Upper lobe of left lung (tissue), 6 donors: ENCODE results near the gene IFT88. TPM values are rescaled to one million over a fixed set of nuclear protein-coding genes. Genes with fewer than 3 reads are reported as not detected.

Source experiments
- ATAC-seq, 2 donors: fragments of 200-7000 bp; cut with Tn5 transposase; one replicate each; pipeline ENCODE4 v1.9.1; 2022; ENCODE audit warnings: mild to moderate bottlenecking in 2 of 2, moderate library complexity in 2 of 2; ENCODE audit not compliant: low FRiP score in 2 of 2
- DNase-seq, 2 donors: peaks; one replicate each; pipeline ENCODE4 v3.0.0-alpha.2; 2019 to 2020
- H3K27ac ChIP-seq, 4 donors: fragments of 200-600 bp; sonication (generic); one replicate each; pipeline ENCODE4 v1.5.1; 2016 to 2019
- H3K27me3 ChIP-seq, 4 donors: fragments of 200-600 bp; sonication (generic); one replicate each; pipeline ENCODE4 v1.5.1; 2017 to 2019
- H3K36me3 ChIP-seq, 4 donors: fragments of 200-600 bp; sonication (generic); one replicate each; pipeline ENCODE4 v1.5.1; 2016 to 2019
- H3K4me1 ChIP-seq, 4 donors: fragments of 200-600 bp; sonication (generic); one replicate each; pipeline ENCODE4 v1.5.1; 2018 to 2019
- H3K4me3 ChIP-seq, 4 donors: fragments of 200-600 bp; sonication (generic); one replicate each; pipeline ENCODE4 v1.5.1; 2017 to 2019; ENCODE audit warnings: mild to moderate bottlenecking in 2 of 4, moderate library complexity in 1 of 4
- H3K9me3 ChIP-seq, 4 donors: fragments of 200-600 bp; sonication (generic); one replicate each; pipeline ENCODE4 v1.5.1; 2018 to 2019
- CTCF ChIP-seq, 6 experiments: fragments of 450-650 bp in 4 of 6; fragments of 200-600 bp in 2 of 6; sonication (generic) in 2 of 6; IDR thresholded peaks; one replicate each; pipeline ENCODE4 v1.5.1; 2016 to 2019; ENCODE audit warnings: antibody characterized with exemption in 6 of 6
- EP300 ChIP-seq, 4 donors: sonication (generic); formaldehyde crosslinking; IDR thresholded peaks; one replicate each; pipeline ENCODE4 v1.5.1; 2017; ENCODE audit warnings: antibody characterized with exemption in 4 of 4, control low read depth in 2 of 4
- POLR2A ChIP-seq, 4 donors: fragments of 450-650 bp; IDR thresholded peaks; one replicate each; pipeline ENCODE4 v1.5.1; 2016 to 2017; ENCODE audit warnings: antibody characterized with exemption in 4 of 4, mild to moderate bottlenecking in 2 of 4
- POLR2AphosphoS5 ChIP-seq, 2 donors: sonication (generic); formaldehyde crosslinking; IDR thresholded peaks; one replicate each; pipeline ENCODE4 v1.5.1; 2017; ENCODE audit warnings: antibody characterized with exemption in 2 of 2
- WGBS, 2 donors: methylation state at CpG; one replicate each; pipeline ENCODE4 v1.1.5; 2017 to 2018; 5-methylcytosine and 5-hydroxymethylcytosine counted together
- total RNA-seq, 6 donors: library from RNA; depleted of rRNA in 4 of 6; stranded (reverse); fragments of >200 nt in 4 of 6; gene quantifications; one replicate each; pipeline versions ENCODE4 v1.1.0 to v1.2.1, GENCODE V29; 2016 to 2021
- donor health status: DM: no; HTN: no; CAD: no; lungs with moderate emphysema.
- donor health status: DM: no; HTN: yes; CAD: no; lungs with severe emphysema.

IFT88 gene
- total RNA-seq, 6 donors from 2014 or later, result 5.5 to 55.5 (median 15.5) TPM

DNA sequence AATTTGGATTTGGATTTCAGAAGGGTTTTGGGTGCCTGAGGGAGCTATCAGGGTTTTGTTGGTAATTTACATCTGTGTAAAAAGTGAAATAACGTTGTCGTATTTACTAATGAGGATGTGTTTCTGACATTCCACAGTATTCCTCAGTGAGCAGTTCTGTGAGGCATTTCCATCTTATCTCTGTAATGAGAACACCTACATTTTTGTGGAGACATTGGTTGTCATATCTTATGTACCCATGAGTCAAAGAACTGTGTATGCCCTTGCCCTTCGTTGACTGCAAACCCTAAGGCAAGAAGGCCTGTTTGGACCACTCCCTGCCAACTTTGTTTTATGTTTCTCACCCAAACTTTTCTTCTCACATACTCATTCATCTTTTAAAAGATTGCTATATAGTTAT lies 122.3 kb downstream of the IFT88 start:
- TF ChIP-seq POLR2A (IDR thresholded peaks at IDR 0.05), result no peak
- no peak for TF ChIP-seq CTCF (IDR thresholded peaks at IDR 0.05)
- no peak for TF ChIP-seq POLR2AphosphoS5 (IDR thresholded peaks at IDR 0.05)
- no peak for TF ChIP-seq EP300 (IDR thresholded peaks at IDR 0.05)
- 95 to 98% methylated on average over 3 of the region's 3 CpGs for WGBS, 2 donors
- Histone ChIP-seq H3K27ac (no peak overlapping the region), H3K4me3 (no peak overlapping the region), H3K4me1 (no peaks in the 10 kb centered on the region), H3K36me3 (peaks cover 0 to 14% (median 0%) of the 10 kb centered on the region in 4 donors), H3K27me3 (no peaks in the 10 kb centered on the region), H3K9me3 (no peaks in the 10 kb centered on the region)
- ATAC-seq (no peak), DNase-seq (no peak)

DNA sequence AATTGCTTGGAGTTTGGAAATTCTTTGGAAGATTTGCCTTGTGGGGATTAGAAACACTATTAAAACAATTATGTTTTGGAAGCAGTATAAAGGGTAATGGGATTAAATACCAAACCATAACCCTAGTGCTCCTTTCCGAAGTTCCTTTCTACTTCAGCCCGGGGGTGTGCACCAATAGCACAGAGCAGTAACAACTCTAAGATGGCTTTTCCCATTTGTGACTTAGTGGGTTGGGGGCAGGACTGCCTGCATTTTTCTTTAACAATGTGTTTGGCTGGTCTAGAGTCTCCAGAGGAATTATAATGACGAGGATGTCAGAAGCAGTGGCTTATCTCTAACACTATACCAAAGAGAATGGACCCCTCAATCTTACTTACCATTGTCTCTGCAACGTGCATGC lies 124.7 kb downstream of the IFT88 start:
- H3K27me3 ChIP-seq, result no peaks in the 10 kb centered on the region
- WGBS, 2 donors, result 69 to 70% methylated on average over 4 of the region's 4 CpGs
- H3K9me3 ChIP-seq, result no peaks in the 10 kb centered on the region
- ATAC-seq (no peak), DNase-seq (no peak)
- no peak overlapping the region for H3K27ac ChIP-seq
- no peaks in the 10 kb centered on the region for H3K4me1 ChIP-seq
- TF ChIP-seq CTCF (IDR thresholded peaks at IDR 0.05), result no peak
- no peak for TF ChIP-seq POLR2A (IDR thresholded peaks at IDR 0.05)
- TF ChIP-seq EP300 (IDR thresholded peaks at IDR 0.05), result no peak
- TF ChIP-seq POLR2AphosphoS5 (IDR thresholded peaks at IDR 0.05), result no peak
- no peak overlapping the region for H3K4me3 ChIP-seq
- H3K36me3 ChIP-seq, result peaks cover 0 to 14% (median 0%) of the 10 kb centered on the region in 4 donors

DNA sequence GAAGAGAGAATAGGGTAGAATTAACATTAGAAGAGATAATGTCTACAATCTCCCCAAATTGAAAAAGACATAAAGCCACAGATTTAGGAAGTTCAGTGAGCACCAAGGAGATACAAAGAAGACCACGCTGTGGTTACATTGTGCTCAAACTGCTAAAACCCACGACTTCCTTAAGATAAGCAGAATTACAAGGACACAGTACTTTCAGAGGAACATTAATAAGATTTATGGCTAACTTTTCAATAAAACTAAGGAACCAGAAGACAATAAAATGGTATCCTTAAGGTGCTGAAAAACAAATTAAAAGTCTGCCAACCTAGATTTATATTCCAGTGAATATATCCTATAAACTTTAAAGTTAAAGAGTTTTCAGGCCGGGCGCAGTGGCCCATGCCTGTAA lies 129.1 kb downstream of the IFT88 start:
- WGBS, 2 donors, result 63 to 72% methylated on average over 4 of the region's 4 CpGs
- no peaks in the 10 kb centered on the region for H3K4me1 ChIP-seq
- H3K27ac ChIP-seq, result no peak overlapping the region
- H3K9me3 ChIP-seq, result no peaks in the 10 kb centered on the region
- H3K4me3 ChIP-seq, result no peak overlapping the region
- ATAC-seq (no peak), DNase-seq (no peak)
- H3K27me3 ChIP-seq, result no peaks in the 10 kb centered on the region
- H3K36me3 ChIP-seq, result peaks cover 0 to 2% (median 0%) of the 10 kb centered on the region in 4 donors
- TF ChIP-seq POLR2AphosphoS5 (IDR thresholded peaks at IDR 0.05) (no peak), EP300 (IDR thresholded peaks at IDR 0.05) (no peak), CTCF (IDR thresholded peaks at IDR 0.05) (no peak), POLR2A (IDR thresholded peaks at IDR 0.05) (no peak)

DNA sequence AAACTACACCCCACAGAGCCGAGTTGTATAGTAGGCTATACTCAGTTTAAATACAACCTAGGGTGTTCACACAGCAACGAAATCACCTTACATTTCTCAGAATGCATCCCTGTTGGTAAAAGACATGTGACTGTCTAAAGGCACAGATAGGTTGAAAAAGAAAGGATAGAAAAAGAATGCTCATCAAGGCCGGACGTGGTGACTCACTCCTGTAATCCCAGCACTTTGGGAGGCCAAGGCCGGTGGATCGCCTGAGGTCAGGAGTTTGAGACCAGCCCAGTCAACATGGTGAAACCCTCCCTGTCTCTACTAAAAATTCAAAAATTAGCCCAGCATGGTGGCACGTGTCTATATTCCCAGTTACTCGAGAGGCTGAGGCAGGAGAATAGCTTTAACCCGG lies 132.8 kb downstream of the IFT88 start:
- H3K4me1 ChIP-seq, result peaks cover 8 to 25% (median 10%) of the 10 kb centered on the region in 4 donors
- no peak overlapping the region for H3K4me3 ChIP-seq
- H3K27me3 ChIP-seq, result peaks cover 0 to 3% (median 0%) of the 10 kb centered on the region in 4 donors
- no peaks in the 10 kb centered on the region for H3K36me3 ChIP-seq
- 92 to 94% methylated on average over 9 of the region's 9 CpGs for whole genome bisulfite sequencing, 2 donors
- no peak overlapping the region for H3K27ac ChIP-seq
- ATAC-seq (no peak), DNase-seq (no peak)
- TF ChIP-seq CTCF (IDR thresholded peaks at IDR 0.05) (no peak), EP300 (IDR thresholded peaks at IDR 0.05) (no peak), POLR2AphosphoS5 (IDR thresholded peaks at IDR 0.05) (no peak), POLR2A (IDR thresholded peaks at IDR 0.05) (no peak)
- H3K9me3 ChIP-seq, result no peaks in the 10 kb centered on the region

DNA sequence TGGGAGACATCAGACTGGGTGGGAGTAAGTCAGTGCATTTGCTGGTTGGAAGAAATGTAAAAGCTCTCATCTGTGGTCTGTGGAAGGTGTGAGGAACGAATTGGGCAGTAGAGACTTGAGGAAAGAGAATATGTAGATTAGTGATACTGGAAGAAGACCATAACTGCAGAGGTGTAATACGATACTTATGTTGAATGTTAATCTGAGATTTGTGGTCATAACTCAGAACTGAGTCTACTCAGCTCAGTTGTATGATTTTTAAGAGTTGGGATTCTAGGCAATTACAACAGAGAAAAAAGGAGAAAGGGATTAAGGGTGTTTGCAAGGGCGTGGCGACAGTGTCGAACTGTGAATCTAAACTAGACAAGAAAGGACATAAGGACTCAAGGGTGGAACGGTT lies 133.3 kb downstream of the IFT88 start:
- H3K36me3 ChIP-seq, result no peaks in the 10 kb centered on the region
- H3K27me3 ChIP-seq, result peaks cover 0 to 3% (median 0%) of the 10 kb centered on the region in 4 donors
- no peaks in the 10 kb centered on the region for H3K9me3 ChIP-seq

More for the DNA sequence above, 133.3 kb downstream of the IFT88 start:
- no peak overlapping the region for H3K27ac ChIP-seq
- ATAC-seq (no peak), DNase-seq (no peak)
- 89 to 92% methylated on average over 6 of the region's 6 CpGs for WGBS, 2 donors
- H3K4me1 ChIP-seq, result peaks cover 8 to 25% (median 10%) of the 10 kb centered on the region in 4 donors
- H3K4me3 ChIP-seq, result no peak overlapping the region
- TF ChIP-seq POLR2A (IDR thresholded peaks at IDR 0.05) (no peak), CTCF (IDR thresholded peaks at IDR 0.05) (no peak), POLR2AphosphoS5 (IDR thresholded peaks at IDR 0.05) (no peak), EP300 (IDR thresholded peaks at IDR 0.05) (no peak)
